Renal pelvis (tissue), 4 donors: Measurements from ENCODE around the gene DAB2IP. TPM values are rescaled to one million over a fixed set of nuclear protein-coding genes. Genes with fewer than 3 reads are reported as not detected.

ENCODE experiments used
- DNase-seq: peaks from one replicate; pipeline ENCODE4 v3.0.0-alpha.2; 2013
- polyA plus RNA-seq, 3 donors: library from polyadenylated mRNA; unstranded; fragments of 120-200 nt; gene quantifications; one replicate each; pipeline ENCODE4 v1.2.1, GENCODE V29; 2013; ENCODE audit not compliant: insufficient read length in 3 of 3

Gene DAB2IP
- polyA plus RNA-seq, 3 donors = 40.0 to 49.1 (median 48.2) TPM

- no peak for DNase-seq
Measured at GRCh38 chr9:121660367-121660766, 8.9 kb downstream of the DAB2IP start.

- DNase-seq = no peak
Measured at GRCh38 chr9:121660876-121661275, 9.4 kb downstream of the DAB2IP start.

- DNase-seq = no peak
Measured at GRCh38 chr9:121661328-121661727, 9.9 kb downstream of the DAB2IP start.

GRCh38 chr9:121662359-121662758 is 10.9 kb downstream of the DAB2IP start:
- DNase-seq = no peak

GRCh38 chr9:121662891-121663580 is 11.6 kb downstream of the DAB2IP start:
- no peak for DNase-seq

- no peak for DNase-seq
Measured at GRCh38 chr9:121663591-121663990, 12.2 kb downstream of the DAB2IP start.

- no peak for DNase-seq
Measured at GRCh38 chr9:121666294-121666693, 14.9 kb downstream of the DAB2IP start.

GRCh38 chr9:121667214-121667613 is 15.8 kb downstream of the DAB2IP start:
- DNase-seq = no peak

- DNase-seq = no peak
Measured at GRCh38 chr9:121667890-121668289, 16.5 kb downstream of the DAB2IP start.

GRCh38 chr9:121670431-121670830 is 19.0 kb downstream of the DAB2IP start:
- no peak for DNase-seq

GRCh38 chr9:121671612-121672155 is 20.2 kb downstream of the DAB2IP start:
- DNase-seq = no peak

- no peak for DNase-seq
Measured at GRCh38 chr9:121672213-121672612, 20.8 kb downstream of the DAB2IP start.

GRCh38 chr9:121672986-121673385 is 21.6 kb downstream of the DAB2IP start:
- no peak for DNase-seq

GRCh38 chr9:121673576-121673975 is 22.1 kb downstream of the DAB2IP start:
- no peak for DNase-seq

- DNase-seq = no peak
Measured at GRCh38 chr9:121674017-121674416, 22.6 kb downstream of the DAB2IP start.

- DNase-seq = no peak
Measured at GRCh38 chr9:121674952-121675351, 23.5 kb downstream of the DAB2IP start.

GRCh38 chr9:121675381-121675780 is 23.9 kb downstream of the DAB2IP start:
- DNase-seq = no peak

- no peak for DNase-seq
Measured at GRCh38 chr9:121675969-121676822, 24.8 kb downstream of the DAB2IP start.

GRCh38 chr9:121676926-121677325 is 25.5 kb downstream of the DAB2IP start:
- DNase-seq = no peak

GRCh38 chr9:121678501-121679022 is 27.1 kb downstream of the DAB2IP start:
- no peak for DNase-seq

GRCh38 chr9:121679901-121680635 is 28.6 kb downstream of the DAB2IP start:
- DNase-seq = no peak

GRCh38 chr9:121681404-121681803 is 30.0 kb downstream of the DAB2IP start:
- no peak for DNase-seq
